T-helper 1 cell (primary cell): ENCODE data around the gene SIL1.
A peak's percentile ranks its signal among the peaks of the same experiment; 100 is the strongest.

Experiments used
- DNase-seq, 5 donors: peaks; one replicate each; pipeline ENCODE4 v3.0.0-alpha.2; 2012 to 2020

The SIL1 gene

DNA sequence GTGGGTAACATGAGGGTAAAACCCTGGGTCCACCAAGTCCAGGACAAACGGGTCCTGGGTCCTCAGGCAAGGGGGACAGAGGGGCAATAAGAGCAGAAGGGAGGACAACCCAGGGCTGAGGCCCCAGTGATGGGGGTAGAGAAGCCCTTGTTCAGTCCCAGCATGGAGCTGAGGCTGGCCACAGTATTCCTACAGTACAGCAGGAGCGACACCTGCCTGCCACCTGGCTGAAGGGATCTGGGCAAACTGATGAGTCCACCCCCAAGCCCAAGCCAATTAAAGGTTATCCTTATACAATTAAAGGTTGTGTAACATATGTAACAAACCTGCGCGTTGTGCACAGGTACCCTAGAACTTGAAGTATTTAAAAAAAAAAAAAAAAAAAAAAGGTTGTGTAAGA, 225.3 kb downstream of the SIL1 start:
- no peak for DNase-seq

DNA sequence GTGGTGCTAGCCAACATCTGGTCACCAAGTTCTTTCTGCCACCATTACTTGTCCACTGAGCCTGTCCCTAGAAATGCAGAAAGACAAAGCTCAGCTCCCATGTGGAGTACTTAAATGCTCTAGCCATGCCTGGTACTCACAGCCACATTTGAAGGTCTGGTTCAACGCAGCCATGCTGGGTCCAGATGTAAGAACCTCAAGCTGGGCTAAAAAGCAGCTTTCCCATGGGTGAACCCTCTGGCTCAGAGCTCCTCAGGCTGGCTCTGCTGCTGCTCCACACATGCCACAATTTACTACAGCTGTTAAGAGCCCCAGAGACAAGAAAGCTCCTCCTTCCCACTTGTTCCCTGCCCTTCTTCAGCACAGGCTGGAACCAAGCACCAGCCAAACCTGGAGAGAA, 225.9 kb downstream of the SIL1 start:
- DNase-seq: no peak

DNA sequence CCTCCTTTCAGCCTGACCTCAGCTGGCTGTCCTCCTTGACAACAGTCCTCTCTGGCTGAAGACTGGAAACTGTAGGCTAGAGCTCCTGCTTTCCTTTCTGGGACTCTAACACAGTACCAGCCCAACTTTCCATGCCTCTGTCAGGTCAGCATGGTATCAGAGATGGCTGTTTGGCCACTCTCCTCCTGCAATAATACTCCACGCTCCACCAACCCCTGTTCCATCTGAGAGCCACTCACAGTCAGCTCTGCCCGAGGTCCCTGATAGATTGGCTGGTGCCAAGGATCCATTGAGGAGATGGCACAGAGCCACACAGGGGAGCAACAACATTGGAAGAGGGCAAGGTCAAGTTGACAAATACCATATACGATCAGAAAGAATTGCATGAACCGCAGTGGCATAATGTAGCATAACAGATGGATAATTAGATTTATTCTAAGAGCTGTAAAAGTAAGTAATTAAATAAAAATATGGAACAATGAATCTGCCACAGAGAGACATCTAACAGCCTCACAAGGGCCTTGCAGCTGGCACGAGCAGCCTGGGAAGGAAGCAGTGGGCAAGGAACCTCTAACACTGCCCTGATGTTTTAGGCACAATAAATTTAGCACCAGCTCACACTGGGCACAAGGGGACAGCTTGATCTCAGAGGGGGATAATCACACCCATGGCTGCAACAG, 228.7 kb downstream of the SIL1 start:
- DNase-seq: no peak

DNA sequence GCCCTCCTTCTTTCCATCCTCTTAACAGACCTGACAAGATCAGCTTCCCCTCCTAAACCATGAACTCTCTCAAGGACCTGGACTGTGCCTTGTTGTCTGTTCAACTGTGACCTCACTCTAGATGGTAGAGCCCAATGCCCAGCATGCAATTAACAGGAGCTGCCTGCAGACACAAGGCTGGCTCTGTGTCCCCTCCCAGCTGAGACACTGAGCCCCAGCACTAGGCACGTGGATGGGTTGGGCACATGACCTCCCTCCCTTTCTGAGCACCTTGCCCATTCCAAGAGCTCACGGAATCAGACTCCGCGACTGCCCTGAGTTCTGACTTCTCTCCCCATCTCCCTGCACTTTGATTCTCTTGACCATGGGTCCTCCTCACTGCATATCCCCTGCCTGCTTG, 229.6 kb downstream of the SIL1 start:
- DNase-seq: no peak

DNA sequence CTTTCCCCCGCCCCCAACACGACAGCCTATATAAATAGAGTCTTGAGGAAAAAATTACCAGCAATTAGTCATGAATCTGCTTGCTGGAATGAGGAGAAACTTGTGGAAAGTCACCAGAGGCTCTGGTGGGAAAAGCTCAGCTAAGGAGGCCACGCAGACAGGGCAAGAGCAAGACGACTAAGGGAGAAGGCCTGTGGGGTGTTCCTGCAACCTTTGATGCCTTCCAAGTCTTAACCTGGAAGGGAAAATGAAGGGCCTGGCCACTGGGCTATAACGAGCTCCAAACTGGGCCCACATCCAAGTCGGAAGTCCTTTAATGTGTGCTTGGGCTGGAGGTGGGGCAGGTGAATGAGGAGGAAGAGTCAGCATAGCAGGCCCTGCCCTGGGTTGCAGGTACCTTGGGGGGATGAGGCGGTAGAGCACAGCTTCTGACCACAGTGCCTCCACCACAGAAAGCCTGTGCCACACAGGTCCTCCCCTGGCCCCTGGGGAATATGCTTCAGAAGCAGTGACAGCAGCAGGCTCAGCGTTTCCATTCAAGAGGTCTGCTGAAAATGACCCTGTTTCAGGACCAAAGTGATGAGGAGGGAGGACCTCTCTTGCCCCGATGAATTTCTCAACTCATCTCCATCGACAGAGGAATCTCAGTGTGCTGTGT, 230.2 kb downstream of the SIL1 start:
- DNase-seq: no peak

DNA sequence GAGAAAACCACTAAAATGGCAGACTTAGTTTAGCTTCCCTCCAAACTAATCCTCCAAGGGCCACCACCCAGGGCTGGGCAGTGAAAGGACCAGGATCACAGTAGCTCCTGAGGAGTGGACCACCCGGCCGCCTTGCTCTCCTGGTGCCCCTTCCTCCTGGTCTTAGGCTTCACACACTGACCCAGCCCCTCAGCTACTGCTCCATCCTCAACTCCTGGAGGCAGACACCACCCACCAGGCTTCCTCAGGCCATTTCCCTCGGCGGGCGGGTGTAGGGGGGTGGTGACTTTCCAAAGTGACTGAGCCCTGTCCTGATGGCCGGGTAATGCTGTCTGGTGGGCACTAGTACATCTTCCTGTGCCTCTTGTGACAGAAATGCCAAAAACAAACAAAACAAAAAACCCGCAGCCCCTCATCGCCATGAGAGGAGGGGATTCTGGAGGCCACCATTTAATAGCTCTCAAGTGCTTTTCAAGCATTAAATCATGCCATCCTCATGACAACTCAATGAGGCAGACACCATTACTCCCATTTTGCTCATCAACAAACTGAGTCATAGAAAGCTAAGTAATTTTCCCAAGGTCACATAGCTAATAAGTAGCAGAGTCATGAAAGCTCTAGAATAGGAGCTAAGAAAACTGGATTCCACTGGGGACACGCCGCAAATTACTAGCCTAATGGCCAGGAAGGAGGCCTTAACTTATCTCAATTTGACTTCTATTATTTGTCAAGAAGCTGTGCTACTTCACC, 231.8 kb downstream of the SIL1 start:
- DNase-seq: no peak

DNA sequence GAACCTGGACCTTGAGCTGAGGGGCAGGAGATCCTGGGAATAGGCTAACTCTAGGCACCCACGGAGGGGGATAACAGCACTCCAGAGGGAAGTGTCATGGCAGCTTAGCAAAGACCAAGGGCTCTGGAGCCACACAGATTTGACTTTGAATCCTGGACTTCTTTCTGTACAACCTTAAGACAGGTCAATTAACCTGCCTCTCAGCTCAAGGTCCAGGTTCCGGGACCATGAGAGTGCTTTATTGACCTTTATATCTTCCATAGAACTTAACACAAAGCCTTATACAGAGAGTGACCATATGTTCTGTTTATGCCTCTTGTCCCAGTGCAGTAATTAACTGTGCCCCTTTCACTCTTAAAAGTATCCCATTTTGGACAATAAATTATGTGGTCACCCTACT, 232.5 kb downstream of the SIL1 start:
- DNase-seq: no peak

DNA sequence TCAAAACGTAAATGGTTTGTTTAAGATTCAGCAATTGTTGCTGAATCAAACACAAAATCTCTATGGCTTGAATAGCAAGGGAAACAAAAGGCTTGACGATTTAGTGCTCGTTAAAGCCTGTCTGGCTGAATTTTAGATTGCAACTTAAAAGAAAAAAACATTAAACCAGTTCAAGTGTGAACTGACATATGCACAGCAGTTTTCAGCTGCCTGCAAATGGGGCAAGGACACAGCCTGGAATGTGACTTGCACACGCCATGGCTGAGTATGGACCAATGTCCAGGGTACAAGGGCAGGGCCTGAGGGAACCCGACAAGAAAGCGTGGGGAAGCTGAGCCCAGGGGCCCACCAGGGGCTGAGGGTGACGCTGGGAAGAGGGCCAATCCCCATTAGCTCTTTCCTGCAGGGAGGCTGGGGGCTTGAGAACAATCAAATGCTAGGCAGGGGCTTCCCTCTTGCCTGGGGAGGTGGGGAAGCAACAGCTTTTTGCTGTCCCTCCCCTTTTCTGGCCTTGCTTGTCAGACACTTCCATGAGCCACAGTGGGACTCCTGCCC, 233.4 kb downstream of the SIL1 start:
- DNase-seq: no peak

DNA sequence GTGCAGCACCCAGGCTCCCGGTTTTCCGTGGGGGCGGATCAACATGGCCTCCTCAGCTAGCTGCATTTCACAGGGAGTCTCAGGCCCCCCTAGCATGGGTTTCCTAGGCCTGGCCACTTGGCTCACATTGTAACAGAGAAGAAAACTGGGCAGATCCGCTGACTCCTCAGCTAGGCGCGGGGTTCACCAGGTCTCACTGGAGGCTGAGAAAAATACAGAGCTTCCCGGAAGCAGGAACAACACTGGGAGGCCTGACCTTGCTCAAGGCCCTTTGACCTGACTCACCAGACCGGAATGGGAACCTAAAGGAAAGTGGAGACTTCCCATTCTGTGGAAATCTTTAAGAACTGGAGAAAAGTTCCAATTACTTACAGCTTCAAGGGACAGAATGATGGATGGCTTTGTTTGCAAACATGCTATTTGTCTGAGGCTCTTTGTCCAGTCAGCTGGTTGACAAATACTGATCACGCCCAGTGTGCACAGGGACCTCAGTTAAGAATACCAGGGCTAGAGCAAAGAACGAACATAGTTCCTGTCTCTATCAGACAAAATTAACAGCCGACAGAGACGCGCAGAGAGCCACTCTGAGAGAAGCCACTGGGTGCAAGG, 234.3 kb downstream of the SIL1 start:
- no peak for DNase-seq

DNA sequence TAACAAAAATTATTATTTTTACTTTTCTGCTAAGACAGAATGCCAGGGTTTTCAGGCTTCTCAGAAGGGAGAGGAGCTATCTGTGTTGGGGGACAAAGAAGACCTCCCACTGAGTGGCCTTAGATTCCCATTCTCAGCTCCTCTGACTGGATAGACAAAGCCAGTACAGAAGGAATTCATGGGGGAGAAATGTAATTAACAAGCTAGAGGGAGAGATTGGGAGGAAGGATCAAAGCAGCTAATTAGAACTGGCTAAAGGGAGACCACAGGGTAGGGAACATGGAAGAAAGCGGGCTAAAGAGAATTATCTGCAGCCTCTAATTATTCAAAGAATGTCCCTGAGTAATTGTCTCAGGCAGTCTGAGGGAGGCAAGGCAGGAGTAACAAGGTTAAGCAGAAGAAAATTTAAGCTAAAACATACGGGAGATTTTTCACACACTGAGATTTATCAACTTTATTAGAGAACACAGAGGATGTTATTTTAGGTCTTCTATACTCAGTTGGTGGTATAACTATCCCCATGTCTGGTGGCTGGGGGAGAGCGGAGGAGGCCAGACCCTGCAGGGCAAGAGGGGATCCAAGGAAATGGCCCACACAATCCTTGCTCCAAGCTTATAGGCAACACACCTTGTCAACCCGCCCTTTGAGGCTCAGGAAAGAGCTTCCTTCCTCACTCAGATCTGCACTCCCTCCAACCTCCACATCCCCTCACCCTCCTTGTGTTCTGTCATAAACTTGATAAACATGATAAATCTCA, 235.4 kb downstream of the SIL1 start:
- no peak for DNase-seq

DNA sequence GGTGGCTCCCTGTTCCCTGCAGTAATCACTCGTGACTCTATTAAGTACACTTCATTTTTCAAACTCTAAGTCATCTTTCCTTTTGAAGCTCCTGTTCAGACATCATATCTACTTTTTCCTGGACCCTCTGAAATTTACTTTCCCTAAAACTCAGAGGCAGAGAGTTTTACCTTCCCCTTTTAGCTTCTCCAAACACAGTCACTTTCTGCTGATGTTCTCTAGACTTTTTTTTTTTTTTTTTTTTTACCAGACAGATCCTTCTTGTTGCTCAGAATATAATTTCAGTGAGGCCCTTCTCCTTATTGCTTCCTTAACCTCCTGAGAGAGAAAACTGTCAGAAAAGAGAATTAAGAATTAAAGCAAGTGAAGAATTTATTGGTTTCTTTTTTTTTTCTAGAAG, 236.4 kb downstream of the SIL1 start:
- DNase-seq: no peak

DNA sequence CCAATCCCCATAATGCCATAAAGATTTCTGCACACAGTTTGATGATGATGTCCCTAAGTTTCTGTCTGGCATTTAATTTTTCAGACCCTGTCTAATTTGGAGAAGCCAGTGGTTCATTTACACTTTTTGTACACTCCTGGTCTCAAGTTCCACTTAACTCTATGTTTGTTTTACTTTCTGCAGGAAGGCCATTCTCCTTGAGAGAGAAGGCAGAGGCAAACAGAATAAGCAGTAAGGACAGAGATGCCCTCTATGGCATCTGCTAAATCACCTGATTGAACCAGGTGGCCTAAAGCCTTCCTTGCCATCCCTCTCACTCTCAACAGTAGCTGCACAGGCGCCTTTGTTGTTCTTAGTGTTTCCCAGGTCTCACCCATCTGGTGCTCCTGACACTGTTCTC, 236.9 kb downstream of the SIL1 start:
- no peak for DNase-seq

DNA sequence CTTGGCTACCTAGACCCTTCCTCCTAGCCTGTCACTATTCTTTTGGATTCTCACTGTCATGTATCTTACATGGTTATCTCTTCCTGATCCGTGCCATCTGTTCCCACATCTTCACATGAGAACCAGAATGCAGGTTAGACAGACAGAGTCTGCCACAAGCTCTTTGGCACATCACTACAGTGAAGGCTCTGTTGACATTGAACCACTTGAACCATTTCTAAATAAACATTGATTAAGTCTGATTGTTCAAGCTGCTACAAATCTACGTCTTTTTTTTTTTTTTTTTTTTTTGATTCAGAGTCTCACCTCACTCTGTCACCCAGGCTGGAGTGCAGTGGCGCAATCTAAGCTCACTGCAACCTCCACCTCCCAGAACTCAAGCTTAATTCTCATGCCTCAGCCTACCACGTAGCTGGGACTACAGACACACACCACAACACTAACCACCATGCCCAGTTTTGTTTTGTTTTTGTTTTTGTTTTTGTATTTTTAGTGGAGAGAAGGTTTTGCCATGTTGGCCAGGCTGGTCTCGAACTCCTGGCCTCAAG, 237.9 kb downstream of the SIL1 start:
- no peak for DNase-seq

DNA sequence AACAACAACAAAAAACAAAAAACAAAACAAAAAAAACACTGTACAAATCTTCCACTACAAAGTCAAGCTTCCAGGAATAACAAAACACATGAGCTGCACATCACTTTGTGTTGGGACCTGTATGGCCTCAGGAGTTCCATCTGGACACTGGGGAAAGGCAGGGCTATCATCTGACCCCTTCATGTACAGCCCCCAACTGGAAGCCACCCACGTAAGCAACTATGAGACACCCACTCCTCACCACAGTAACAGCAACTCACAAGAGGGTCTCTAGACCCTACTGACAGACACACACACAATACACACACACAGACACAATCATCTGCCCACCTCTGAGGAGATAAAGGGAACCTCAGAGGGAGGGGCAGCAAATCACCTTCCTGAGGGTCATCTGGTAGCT, 241.4 kb downstream of the SIL1 start:
- no peak for DNase-seq

DNA sequence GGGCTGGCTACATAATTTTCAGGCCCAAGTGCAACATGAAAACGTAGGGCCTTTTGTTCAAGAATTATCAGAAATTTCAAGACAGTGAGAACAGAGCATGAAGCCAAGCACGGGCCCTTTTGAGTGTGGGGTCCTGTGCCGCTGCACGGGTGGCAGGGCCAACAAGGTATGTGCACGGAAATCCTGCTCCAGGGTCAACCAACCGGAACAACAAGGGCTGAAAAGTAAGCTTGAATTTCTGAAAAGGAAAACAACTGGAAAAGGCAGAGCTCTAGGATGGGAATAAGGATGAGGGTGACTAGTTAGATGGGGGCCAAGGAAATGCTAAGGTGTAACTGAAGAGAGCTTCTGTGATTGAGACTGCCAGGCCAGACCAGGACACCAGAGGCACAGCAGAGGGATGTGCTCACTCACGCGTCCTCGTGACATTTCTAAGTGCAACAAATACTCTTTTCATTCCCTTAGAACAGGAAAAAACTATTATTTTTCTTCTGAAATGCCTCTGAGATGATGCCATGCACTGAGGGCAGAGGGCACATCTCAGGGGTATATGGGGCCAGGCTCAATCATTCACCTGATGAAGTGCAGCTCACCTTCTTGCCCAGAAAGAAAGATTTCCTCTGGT, 242.4 kb downstream of the SIL1 start:
- DNase-seq: no peak

DNA sequence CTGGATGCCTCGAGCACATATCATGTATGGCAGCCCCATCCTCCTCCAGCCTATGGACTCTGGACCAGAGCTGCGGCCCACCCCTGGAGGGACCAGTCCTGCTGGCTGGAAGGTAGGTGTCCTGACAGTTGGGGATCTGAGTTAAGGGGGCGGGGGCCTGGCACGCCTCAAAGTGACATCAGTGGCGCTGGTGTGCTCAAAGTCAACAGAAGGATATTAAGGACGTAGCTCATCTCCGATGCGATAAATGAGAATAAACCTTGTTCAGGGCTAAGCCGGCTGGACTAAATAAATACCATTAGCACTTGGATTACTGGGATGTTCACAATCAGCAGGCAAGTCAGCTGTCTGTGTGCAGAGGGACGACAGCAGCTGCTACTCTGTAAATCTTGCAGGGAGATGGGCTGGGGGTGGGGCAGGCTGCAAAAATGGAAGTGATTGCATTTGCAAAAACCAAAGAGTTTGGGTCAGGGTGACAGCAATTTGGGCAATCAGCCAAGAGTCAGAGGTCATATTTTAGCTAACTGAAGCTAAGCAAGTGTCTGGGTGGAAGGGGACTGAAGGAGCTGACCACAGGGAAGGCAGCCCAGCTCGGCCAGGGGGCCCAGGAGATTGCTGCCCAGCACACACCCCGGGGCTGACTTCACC, 243.0 kb downstream of the SIL1 start:
- DNase-seq: no peak

DNA sequence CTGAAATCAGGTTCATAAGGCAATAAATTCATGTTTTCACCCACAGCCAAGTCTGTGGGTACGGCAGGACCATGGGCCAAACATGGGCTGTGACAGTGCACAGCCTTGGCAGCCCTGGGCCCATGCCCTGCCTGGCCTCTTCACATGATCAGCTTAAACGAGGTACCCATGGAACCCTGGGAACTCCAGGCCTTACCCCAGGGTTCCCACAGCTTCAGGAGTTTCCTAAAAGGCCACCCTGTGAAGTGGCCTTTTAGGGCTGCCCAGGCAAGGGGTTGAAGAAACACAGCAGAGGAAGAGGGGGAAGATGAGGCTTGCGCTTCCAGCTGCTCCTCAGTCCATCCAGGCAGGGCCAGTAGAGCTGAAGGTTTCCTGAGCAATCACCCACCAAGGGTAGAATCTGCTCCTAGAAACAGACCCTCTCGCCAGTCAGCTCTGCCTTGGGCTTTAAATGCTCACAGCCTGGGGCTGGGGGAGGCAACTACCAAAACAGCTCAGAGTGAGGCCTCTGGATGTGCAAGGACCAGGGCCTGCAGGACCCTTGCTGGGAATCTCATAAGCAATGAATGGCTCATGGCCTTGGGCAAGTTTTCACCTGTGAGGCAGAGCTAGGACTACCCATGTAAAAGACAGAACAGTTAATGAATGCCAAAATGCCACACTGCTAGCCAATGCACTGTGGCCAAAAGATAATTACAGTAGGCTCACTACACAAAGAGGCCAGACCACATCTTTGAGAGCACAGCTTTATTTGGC, 243.7 kb downstream of the SIL1 start:
- no peak for DNase-seq

DNA sequence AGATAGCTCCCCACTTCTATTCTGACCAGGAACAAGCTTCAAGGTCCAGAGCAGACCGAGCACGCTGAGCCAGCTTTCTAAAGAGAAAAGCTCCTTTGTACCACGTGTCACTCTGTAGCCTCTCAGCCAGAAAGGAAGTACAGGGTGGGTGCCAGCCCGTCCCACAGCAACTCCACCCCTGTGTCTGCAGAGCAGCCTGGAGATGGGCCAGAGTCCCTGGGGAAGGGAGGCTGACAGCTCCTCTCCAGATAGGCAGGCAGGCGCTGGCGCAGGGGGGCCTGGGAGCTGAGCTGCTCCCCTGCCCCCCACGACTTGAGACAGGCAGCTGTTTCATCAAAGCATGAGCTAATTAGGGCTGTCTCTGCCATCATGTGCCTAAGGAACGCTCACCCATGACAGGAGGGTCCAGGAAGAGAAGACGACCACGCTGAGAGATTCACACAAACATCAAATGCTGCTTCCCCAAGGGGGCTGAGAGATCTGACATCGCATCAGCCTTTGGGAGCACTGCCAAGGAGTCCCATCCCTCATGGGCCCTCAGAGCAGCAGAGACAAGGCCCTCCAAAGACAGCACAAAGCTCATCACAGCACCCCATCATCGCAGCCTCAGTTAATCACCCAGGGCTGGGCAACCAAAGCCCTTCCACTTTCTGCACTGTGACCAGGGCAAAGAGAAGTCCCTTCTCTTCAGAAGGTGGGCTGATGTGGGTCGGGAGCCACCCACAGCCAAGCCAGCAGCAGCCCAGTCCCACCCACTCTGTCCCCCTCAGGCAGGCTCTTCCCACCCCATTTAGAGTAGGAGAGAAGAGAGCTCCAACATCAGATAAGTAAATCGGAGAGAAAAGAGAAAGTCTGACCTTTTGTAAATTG, 244.5 kb downstream of the SIL1 start:
- DNase-seq: peak in 1 of 5 donors; percentile 12

DNA sequence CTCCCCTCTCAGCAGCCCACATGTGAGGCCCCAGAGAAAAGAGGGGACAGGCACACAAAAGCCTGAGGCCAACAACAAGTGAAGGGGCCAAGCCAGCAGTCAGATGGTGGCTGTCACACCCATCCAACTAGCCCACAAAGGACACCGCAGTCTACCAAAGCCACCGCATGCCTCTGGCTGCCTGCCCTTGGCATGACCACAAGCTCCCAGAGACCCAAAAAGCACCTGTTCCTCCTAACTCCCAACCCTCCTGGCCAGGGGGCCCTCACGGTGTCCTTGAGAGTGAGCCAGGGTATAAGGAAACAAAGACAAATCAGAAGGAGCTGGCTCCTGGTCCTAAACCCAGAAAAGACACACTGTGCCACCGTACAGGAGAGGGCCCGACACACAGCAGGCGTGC, 245.2 kb downstream of the SIL1 start:
- no peak for DNase-seq
